OCI-LY1 (cell line): ENCODE results near the gene RASGEF1B.

Experiments used
- EZH2 ChIP-seq: fragments of 200-600 bp; sonication (generic), shearing (Covaris generic); IDR thresholded peaks from 2 replicates; pipeline ENCODE4 v1.8.0; 2017; ENCODE audit warnings: borderline replicate concordance, mixed run types, mild to moderate bottlenecking, antibody characterized with exemption, low read length, moderate library complexity, mixed read lengths
- TF ChIP-seq, protein P1 (sequence below): fragments of 200-600 bp; sonication (generic), shearing (Covaris generic); IDR thresholded peaks from 2 replicates; pipeline ENCODE4 v1.5.1; 2017; ENCODE audit warnings: mild to moderate bottlenecking, antibody characterized with exemption, low read length, moderate library complexity, mixed read lengths

- TF ChIP-seq, protein P1, sequence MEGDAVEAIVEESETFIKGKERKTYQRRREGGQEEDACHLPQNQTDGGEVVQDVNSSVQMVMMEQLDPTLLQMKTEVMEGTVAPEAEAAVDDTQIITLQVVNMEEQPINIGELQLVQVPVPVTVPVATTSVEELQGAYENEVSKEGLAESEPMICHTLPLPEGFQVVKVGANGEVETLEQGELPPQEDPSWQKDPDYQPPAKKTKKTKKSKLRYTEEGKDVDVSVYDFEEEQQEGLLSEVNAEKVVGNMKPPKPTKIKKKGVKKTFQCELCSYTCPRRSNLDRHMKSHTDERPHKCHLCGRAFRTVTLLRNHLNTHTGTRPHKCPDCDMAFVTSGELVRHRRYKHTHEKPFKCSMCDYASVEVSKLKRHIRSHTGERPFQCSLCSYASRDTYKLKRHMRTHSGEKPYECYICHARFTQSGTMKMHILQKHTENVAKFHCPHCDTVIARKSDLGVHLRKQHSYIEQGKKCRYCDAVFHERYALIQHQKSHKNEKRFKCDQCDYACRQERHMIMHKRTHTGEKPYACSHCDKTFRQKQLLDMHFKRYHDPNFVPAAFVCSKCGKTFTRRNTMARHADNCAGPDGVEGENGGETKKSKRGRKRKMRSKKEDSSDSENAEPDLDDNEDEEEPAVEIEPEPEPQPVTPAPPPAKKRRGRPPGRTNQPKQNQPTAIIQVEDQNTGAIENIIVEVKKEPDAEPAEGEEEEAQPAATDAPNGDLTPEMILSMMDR, result no peak
- TF ChIP-seq EZH2, result no peak
These were observed 16.8 kb downstream of the RASGEF1B start for GRCh38 chr4:81454948-81455347.
